ENCODE data around the gene IDS. TPM values are rescaled to one million over a fixed set of nuclear protein-coding genes. Genes with fewer than 3 reads are reported as not detected.
A peak's percentile ranks its signal among the peaks of the same experiment; 100 is the strongest.

The IDS gene
- total RNA-seq, 1 experiment from 2014 or later = 78.7 TPM

DNA sequence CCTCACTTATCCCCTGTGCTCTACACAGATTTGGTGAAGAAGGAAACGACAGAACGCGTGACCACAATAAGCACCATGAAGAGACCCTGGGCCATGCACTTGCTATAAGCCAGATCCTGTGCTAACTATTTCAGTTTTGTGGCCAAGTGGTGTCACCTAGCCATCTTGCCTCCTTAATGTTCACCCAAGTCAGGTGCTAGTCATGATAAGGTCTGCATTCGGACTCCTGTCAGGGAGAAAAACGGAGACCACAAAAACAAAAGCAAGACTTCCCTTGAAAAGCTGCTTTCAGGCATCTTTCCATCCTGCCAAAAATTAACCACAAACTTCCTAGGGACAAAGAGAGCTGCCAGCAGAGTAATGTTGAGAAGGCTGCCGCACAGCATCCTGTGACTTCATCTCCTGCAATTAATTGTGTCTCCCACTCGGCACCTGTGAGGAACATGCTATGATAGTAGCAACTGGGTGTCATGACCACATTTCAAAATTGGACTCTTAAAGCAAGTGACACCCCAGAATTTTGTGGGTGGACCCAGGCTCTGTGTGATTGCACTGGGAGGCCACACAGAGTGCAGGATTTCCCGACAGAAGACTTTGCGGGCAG is 8.8 kb upstream of the IDS start:
- intact Hi-C loops (cut with micrococcal nuclease; ENCODE audit: unreplicated experiment) (no loop called here), in situ Hi-C loops (cut with HindIII; ENCODE audit: low pct_unique_long_range_greater_than_20kb, low sequenced_read_pairs) (loop anchor here (25.0 kb wide), 1 partner anchor 1123 kb away; no protein-coding TSS in a partner anchor)
- no peaks in the 10 kb centered on the region for H3K27me3 ChIP-seq (ENCODE audit: control insufficient read depth, insufficient read depth, low read length)
- ChIA-PET CTCF (no interaction called here), POLR2A (no interaction called here)
- H3K9me3 ChIP-seq (ENCODE audit: control insufficient read depth, insufficient read depth, low read depth, low read length) = no peaks in the 10 kb centered on the region
- H3K27ac ChIP-seq (ENCODE audit: low read length) = no peak overlapping the region
- TF ChIP-seq REST (IDR thresholded peaks at IDR 0.05; ENCODE audit: insufficient read depth in 1 of 2, low read depth in 2 of 2, low read length in 1 of 2) (no peak), SIN3A (IDR thresholded peaks at IDR 0.05; ENCODE audit: borderline replicate concordance, insufficient read depth, low read depth, low read length) (no peak), TCF7L2 (IDR thresholded peaks at IDR 0.05; ENCODE audit: low read depth, low read length) (no peak), POLR2AphosphoS5 (IDR thresholded peaks at IDR 0.05; ENCODE audit: low read depth, low read length) (no peak)
- TF ChIP-seq, protein P1, sequence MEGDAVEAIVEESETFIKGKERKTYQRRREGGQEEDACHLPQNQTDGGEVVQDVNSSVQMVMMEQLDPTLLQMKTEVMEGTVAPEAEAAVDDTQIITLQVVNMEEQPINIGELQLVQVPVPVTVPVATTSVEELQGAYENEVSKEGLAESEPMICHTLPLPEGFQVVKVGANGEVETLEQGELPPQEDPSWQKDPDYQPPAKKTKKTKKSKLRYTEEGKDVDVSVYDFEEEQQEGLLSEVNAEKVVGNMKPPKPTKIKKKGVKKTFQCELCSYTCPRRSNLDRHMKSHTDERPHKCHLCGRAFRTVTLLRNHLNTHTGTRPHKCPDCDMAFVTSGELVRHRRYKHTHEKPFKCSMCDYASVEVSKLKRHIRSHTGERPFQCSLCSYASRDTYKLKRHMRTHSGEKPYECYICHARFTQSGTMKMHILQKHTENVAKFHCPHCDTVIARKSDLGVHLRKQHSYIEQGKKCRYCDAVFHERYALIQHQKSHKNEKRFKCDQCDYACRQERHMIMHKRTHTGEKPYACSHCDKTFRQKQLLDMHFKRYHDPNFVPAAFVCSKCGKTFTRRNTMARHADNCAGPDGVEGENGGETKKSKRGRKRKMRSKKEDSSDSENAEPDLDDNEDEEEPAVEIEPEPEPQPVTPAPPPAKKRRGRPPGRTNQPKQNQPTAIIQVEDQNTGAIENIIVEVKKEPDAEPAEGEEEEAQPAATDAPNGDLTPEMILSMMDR (IDR thresholded peaks at IDR 0.05) = no peak
- DNase-seq (ENCODE audit: low read depth, low spot score) (no peak), ATAC-seq (no peak)
- H3K4me1 ChIP-seq (ENCODE audit: control insufficient read depth, insufficient read depth, low read length) = no peaks in the 10 kb centered on the region
- H3K4me3 ChIP-seq (ENCODE audit: low read depth in 2 of 2, low read length in 2 of 2) = no peak overlapping the region
- no TSS peak for BruUV-seq (replicated peaks)
- H3K36me3 ChIP-seq (ENCODE audit: control insufficient read depth, insufficient read depth, low read length) = no peaks in the 10 kb centered on the region

- DNase-seq (ENCODE audit: low read depth, low spot score) (no peak), ATAC-seq (peak; percentile 85)
- H3K36me3 ChIP-seq (ENCODE audit: control insufficient read depth, insufficient read depth, low read length) = no peaks in the 10 kb centered on the region
- intact Hi-C loops (cut with micrococcal nuclease; ENCODE audit: unreplicated experiment) = no loop called here
- no peak overlapping the region for H3K4me3 ChIP-seq (ENCODE audit: low read depth in 2 of 2, low read length in 2 of 2)
- no peaks in the 10 kb centered on the region for H3K9me3 ChIP-seq (ENCODE audit: control insufficient read depth, insufficient read depth, low read depth, low read length)
- ChIA-PET POLR2A (interaction anchor here (0.5 to 0.7 kb wide), 2 partner anchors 18 to 371 kb away, joined by 4 to 10 read pairs; no protein-coding TSS in a partner anchor), CTCF (interaction anchor here (0.6 to 1.2 kb wide), 4 partner anchors 16 to 1097 kb away, joined by 3 to 9 read pairs (median 3); no protein-coding TSS in a partner anchor)
- H3K4me1 ChIP-seq (ENCODE audit: control insufficient read depth, insufficient read depth, low read length) = no peaks in the 10 kb centered on the region
- TF ChIP-seq, protein P1 (IDR thresholded peaks at IDR 0.05) = peak; percentile 82
- TF ChIP-seq POLR2AphosphoS5 (IDR thresholded peaks at IDR 0.05; ENCODE audit: low read depth, low read length) = no peak
- in situ Hi-C loops (cut with HindIII; ENCODE audit: low pct_unique_long_range_greater_than_20kb, low sequenced_read_pairs) = loop anchor here (25.0 kb wide), 1 partner anchor 1125 kb away; no protein-coding TSS in a partner anchor
- no peak overlapping the region for H3K27ac ChIP-seq (ENCODE audit: low read length)
- BruUV-seq (replicated peaks) = no TSS peak
- no peaks in the 10 kb centered on the region for H3K27me3 ChIP-seq (ENCODE audit: control insufficient read depth, insufficient read depth, low read length)
Measured at GRCh38 chrX:149512225-149512885, 7.2 kb upstream of the IDS start.

Measured in Panc1 (cell line).